ENCODE data around the gene EPHB3. TPM values are rescaled to one million over a fixed set of nuclear protein-coding genes. Genes with fewer than 3 reads are reported as not detected.

Gene EPHB3
- polyA plus RNA-seq (2013, experiment 1 of 2; ENCODE audit: insufficient read length): 11.9 TPM
- polyA plus RNA-seq (2013, experiment 2 of 2; ENCODE audit: insufficient read length): 11.8 TPM

DNA sequence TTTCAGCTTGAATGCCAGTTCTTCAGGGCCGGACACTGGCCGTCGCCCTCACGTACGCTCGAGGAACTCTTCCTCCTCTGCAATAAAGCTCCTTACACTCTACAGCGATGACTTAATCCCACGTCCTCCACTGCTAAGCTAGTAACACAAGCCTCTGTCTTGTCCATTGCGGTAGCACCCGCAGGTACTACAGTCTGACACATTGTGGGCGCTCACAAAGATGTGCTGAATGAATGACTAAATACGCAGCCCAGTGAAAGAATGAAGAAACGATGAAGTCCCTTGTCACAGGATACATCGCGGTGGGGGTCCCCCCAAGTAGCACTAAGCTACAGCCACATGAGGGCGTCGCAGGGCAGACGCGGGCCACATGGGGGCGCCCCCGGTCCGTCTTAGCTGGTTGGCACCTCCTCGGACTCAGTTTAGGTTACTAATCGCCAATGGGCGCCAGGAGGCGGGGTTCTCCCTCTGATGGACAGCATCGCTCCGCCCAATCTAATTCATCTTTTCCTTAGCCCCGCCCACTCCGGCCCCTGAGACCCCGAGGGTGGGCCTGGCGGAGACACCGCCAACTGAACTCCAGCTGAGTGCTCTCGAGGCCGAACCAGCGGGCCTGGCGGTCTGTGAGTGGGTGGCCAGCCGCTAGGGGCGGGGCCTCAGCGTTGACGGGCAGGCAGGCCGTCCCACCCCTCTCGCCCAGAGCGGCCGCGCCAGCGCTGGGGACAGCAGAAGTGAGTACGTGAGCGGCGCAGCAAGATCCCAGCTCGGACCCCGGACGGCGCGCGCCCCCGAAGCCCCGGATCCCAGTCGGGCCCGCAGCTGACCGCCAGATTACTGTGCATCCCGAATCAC lies at the start of gene EPHB3:
EPHB3 (plus strand) TSS at position 725 of the 852 bp plus-strand sequence. CDS start 451 bp downstream, outside the sequence.
- peak; percentile 100 for DNase-seq

DNA sequence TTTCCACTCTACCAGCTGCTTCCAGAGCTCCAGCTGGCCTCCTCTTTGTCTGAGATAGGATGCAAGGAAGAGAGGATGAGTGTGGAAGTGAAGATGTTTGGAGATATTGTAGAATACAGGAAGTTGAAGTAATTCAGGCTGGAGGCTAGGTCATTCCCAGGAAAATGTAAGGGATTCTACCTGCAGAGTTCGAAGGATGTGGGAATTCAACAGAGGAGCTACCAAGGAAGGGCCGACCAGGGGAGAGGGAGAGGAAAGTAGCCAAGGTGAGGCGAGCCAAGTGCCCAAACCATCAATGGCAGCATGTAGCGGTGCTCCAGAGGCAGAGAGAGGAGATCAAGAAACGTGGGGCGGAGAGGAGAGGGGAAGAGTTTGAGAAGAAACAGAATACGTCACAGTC lies 49.0 kb upstream of the EPHB3 start:
- no peak for DNase-seq

DNA sequence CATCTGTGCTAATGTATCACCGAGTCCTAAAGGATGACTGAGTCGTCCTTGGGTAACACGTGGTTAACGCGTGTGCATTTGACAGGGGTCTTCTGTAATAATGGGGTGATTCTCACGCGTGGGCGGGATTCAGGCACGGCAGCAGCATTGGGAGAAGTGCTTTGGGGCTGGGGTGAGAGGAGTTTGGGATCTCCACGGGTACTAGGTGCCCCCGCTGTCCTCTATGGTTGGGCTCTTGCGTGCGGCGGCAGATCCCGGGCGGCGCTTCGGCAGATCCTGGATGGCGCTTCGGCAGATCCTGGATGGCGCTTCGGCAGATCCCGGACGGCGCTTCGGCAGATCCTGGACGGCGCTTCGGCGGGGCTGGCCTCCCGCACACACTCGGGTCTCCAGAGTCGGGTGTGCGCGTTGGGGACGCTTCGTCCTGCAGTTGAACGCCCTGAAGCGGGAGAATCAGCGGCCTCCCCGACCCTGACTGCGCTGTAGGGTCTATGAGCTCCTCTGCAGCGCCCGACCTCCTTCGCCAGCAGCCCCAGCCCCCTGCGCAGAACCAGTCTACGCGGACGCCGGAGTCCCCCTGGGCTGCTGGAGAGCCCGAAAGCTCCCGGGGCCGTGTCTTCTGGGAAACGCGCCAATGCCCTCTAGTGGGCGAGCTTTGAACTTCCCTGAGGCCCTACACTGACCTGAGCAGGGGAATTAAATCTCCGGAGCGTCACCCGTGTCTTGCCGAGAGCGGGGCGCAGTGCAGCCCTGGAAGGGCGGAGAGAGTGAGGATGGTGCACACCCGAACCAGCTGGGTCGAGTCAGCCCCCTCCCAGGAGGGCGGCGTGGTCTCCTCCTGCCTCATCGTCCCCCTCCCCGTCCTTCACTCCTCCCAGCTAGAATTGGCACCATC lies 48.1 kb upstream of the EPHB3 start:
- DNase-seq: peak; percentile 78

DNA sequence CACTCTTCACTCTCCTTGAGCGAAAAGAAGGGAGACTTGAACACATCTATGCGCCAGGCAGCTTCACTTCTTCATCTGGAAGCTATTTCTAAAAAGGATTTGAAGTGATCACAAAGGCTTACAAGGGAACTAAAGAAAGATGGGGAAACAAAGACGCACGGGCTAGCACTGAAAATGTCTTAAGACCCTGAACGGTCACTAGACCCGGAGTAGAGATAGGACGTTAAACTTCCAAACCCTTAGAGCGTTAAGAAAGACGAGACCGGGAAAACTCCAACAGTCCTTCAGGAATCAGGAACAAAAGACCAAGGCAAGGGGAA lies 47.5 kb upstream of the EPHB3 start:
- DNase-seq: no peak

DNA sequence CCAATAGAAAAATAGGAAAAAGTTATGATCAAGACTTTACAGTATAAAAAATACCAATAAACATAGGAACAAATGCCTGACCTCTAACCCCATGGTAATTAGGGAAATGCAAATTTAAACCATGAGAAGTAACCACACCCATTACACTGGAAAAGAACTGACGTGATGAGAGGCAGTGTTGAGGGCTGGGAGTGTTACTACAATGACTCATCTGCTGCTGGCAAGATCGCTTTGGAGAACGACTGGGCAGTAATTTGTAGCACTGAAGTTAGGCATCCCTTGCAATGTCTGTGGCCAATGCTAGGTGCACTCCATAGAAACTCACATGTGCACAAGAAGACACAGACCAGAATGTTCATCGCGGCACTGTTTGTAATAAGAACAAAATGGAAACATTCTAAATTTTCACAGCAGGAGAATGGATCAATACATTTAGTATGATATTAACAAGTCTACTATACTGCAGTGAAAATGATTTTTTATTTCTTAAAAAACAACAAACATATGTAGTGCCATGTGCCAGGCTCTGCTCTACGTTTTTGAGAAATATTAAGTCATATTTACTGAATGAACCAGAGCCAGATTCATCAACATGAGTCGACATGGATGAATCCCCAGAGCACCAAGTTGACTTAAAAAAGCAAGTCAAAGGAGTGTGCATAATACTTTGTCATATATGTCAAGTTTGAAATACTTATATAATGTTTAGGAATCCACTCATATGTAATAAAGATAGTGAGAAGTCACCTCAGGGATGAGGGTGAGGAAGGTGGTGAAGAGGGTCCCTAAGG lies 37.6 kb upstream of the EPHB3 start:
- DNase-seq: peak; percentile 67

DNA sequence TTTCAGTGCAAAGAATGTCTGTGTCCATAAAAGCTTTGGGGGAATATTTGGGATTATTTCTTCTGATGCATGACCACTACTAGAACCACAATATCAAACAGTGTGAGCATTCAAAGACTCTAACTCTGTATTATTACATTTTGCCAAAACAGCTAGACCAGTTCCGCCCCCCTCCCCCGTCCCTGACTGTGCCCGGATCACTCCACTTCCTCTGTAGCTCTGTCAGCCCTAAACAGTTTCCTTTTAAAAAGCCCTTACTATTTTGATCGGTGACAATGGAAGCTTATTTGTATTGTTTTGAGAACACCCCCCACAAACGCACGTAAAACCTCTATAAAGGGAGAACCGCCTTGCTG lies 36.6 kb upstream of the EPHB3 start:
- DNase-seq: no peak

DNA sequence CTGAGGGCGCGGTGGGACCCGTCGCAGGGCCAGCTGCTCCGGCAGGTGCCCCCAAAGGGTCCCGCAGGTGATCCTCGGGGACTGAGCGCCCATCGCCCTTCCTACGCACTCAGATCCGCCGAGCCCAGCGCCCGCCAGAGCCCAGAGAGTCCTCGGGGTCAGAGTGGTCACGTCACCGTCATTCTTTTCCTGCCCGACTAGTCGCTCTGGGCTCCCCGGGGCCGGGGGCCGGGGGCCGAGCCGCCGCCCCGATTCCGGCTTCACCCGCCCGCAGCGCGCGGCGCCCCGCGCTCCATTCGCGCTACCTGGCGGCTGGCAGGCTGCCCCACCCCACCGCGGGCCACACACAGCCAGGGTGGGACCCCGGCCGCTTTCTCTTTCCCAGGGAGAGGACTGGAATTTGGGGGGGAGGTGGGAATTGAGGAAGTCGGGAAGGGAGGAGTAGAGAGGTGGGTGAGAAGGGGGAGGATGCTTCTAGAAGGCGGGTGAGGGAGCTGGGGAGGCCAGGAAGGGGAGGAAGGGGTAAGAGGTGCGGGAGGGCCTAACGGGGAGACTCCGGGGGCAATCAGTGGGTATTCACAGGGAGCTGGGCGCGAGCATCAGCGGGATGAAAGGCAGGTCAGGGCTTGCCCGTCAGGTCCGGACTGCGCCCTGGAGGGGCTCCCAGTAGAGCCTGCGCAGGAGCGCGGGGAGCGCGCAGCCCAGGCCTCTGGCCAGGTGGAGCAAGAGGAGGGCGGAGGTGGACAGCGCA lies 36.1 kb upstream of the EPHB3 start:
- no peak for DNase-seq

DNA sequence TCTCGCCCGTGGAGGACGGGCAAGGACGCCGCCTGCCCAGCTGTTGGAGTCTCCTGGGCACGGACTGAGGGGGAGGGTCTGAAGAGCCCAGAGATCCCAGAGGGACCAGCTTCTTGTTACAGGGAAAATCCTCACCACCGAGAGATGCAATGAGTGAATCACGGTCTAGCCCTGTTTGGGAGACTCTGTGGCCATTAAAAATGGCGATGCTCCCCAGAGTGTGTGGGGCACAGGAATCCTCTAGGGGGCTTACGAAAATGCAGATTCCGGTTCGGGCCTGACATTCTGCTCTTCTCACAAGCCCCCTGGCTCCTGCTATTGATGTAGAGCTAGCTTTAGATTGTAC lies 35.5 kb upstream of the EPHB3 start:
- peak; percentile 27 for DNase-seq

DNA sequence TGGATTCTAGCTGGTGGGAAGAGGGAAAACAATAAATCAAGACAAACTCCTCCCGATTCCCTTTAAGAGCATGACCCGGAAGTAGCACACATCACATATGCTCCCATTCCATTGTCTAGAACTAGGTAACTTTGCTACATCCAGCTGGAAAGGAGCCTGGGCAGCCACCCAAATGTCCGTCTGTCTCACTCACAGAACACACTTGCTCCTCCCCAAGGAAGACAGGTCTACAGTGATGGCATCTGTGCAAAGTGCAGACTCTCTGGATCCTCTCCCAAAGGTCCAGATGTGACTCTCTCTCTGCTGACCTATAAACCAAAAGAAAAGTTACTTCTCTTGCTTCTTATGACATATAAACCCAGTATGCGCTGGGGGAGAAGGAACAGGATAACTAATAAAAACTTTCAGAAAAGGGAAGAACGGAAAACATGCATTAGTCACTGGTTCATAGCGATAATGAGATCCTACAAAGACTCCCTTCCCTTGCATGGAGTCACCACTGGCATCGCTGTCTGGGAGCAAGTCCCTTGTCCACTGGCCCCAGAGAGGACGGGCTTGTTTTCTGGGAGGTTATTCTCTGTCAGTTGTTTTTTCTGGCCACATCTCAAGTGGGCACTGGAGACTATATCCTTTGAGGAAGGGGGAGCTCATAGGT lies 29.8 kb upstream of the EPHB3 start:
- DNase-seq: no peak

DNA sequence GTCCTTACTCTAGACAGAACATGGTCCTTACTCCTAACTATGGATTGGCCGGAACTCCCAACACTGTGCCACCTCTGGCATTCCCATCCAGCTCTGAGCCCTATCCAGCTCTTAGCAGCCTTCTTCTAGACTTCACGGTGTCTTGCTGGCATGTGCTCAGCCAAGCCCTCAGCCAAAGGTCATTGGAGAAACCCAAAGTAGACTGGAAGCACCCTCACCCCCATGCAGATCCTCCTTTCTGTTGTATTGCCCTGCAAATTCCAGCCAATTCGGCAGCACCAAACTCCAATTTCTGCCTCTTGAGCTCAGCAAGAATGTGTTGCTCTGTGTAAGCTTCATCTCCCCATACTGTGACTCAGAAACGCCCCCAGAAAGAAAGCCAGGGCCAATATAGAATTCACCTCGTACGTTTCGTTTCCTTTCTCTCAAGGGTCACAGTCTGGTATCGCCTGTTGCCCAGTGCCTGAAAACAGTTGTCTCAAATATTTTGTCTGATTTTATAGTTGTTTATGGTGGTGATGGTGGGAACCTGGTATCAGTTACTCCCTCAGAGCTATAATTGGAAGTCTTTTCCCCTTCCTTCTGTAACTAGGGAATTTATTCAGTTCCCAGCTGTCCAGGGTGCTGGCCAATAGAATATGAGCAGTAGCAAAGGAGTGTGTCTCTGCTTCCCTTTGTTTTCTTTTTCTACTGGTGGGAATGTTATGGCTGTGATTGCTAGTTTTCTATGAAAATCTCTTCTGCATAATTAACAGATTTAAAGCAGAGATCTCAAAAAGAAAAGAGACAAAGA lies 28.4 kb upstream of the EPHB3 start:
- DNase-seq: no peak

DNA sequence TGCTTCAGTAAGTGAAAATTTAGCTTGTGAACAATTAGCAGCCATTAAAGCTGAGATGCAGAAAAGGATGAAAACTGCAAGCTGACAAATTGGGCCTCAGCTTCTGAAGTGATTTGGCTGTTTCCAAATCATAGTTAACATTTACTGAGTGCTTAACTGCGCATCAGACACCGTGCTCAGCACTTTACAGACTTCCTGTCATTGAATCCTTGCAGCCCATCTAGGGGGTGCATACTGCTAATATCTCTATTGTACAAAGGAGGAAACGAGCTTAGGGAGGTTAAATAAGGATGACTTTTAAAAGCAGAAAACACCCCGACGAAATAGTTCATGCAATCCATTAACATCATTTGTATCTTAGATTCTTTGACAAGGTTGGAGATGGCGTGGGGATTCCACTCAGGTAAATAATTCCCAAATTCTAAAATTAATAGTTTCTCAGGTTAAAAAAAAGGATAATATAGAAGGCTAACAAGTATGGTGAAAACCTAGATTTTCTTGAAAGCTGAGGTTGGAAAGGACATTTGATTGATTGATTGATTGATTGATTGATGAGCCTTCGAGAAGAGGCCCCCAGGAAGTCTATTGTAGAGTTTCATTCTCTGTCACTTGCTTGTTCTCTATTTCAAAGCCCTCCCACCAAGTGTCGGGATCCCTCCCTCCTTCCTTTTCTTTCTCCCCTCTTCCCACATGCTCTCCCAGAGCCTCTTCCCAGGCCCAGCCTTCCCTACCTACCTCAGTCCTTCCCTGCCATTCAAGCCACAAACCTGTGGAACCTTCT lies 23.5 kb upstream of the EPHB3 start:
- DNase-seq: no peak

DNA sequence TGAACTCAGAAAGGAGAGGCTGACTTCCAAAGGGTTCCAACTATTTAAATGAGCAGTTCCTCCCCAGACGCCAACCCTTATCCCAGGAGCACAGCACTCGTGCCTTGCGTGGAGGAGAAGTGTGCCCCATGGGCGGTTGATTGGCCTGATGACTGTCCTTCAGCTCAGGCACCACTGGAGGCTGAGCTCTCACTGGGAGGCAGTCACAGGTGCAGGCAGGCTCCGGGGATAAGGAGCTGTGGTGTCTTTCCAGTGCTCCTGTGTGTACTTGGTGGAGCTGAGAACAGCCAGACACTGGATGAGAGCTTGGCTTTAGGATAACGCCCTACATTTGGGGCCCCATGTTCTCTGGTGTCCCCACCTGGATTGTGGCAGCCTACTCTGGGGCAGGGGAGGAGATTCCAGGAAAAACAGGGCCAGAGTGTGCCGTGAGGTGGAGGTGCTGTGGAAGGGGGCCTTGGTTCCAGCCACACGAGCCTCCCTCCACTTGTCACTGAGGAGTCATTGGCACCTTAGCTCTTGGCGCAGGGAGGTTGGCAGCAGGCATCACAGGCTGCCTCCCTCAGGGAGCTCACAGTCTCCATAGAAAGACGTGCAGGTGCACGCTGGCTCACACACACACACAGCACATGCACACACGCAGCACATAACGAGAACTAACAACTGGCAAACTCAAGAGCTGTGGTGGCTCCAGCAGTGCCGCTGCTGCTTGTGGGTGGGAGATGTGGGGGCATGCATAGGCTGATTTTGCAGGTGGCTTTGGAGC lies 22.7 kb upstream of the EPHB3 start:
- no peak for DNase-seq

DNA sequence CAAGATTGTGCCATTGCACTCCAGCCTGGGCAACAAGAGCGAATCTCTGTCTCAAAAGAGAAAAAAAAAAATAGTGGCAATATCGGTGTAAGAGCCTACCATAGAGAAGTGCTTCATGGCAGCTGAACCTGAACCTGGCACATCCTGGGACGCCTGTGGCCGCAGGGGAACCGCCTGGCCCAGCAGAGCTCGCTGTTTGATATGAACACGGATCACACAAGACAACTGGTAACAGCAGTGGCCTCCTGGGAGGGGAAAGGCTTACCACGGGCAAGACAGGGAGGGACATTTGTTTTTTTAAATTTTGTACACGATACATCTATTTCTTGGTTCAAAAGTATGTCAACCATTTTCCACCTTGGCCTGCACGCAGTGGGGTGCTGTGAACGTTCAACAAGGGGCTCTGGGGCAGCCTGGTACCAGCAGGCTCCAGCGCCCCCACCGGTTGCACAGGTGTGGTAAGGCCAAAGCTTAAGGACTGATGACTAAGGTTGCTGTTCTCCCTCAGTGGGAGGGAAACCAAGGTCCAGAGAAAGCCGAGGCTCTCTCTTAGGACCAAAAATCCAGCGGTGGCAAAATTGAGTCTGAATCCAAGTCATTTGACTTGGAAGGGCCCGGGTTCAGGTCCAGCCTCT lies 21.7 kb upstream of the EPHB3 start:
- no peak for DNase-seq

DNA sequence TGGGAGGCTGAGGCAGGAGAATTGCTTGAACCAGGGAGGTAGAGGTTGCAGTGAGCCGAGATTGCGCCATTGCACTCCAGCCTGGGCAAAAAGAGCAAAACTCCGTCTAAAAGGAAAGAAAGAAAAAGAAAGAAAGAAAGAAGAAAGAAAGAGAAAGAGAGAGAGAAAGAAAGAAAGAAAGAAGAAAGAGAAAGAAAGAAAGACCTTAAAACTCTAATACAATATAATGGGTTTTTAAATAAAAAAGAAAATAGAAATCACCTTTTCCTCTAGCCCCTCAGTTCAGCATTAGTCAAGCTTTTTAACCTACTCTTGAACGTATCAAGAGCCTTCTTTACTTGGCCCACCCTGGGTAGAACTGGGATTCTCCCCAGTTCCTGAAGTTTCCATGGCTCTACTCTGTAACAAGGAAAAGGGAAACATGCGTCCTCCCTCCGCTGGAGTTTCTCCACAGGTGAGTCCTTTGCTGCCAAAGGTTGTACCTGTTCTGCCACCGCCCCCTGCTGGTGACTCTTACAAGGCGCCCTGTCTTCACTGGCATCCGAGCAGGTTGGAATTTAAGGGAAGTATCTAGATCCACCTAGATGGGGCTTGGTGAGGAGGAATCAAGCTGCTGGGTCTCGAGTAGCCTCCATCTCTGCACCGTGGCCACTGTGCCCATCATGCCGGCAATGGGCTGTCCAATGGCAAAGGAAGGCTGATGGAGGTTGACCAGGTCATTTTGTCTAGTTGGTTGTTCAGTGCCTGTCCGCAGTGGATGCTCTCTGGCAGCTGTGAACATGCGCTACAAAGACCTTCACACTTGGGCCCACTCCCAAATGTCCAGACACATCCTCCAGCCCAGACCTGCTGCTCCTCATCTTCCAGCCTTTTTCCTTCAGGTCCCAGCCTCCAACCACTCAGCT lies 20.6 kb upstream of the EPHB3 start:
- no peak for DNase-seq

DNA sequence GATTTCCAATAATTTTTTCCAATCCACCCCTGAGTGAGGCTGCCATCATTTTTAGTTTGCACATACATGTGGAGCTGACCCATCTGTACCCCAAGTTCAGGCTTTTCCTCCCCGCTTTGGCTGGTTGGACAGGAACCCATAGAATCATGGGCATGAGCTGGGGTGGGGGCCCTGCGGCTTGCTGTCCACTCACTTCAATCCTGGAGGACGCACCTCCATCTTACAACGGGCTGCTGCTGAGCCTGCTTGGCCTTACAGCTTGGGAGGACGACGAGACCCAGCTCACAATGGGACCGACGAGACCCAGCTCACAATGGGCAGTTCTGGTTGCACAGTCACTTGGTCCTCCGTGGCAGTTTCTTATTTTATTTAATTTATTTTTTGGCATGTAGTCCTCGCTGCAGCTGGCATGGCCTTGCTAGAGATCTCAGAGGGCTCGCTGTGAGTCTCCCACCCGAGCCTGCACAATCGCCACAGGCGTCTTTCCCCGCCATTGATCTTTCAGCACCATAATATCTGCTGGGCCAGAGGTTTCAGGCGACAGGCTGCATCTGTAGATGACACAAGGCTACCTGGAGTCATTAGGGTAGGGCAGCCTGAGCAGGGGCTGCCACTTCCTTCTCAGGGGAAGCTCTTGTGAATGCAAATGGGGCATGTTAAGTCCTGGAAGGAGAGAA lies 19.6 kb upstream of the EPHB3 start:
- DNase-seq: no peak

DNA sequence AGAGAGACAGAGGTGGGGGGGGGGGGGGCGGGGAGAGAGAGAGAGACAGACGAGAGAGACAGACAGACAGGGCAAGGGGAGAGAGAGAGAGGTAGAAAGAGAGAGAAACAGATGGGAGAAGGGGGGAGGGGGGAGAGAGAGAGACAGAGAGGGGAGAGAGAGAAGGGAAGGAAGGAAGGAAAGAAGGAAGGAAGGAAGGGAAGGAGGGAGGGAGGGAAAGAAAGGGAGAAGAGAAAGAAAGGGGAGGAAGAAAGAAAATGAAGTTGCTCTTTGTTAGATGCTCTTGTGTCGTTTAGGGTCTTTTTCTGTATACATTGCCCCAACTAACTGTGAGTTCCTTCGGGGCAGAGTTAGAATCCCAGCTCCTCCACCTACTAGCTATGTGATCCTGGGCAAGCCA lies 19.0 kb upstream of the EPHB3 start:
- no peak for DNase-seq

DNA sequence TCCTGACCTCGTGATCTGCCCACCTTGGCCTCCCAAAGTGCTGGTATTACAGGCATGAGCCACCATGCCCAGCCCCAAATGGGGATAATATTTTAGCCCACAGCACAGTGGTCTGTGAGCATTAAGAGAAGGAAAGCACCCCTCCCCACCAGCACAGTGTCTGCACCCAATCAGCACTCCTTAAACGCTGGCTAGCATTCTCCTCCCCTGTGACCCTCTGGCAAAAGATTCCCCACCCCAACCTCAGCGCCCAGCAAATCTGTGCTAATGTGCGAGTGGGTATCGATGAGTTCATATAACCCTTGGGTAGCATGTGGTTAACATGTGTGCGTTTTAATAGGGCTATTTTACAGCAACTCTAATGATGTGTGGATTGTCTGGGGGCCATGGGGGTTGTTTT lies 18.3 kb upstream of the EPHB3 start:
- no peak for DNase-seq
